Vagina (tissue), 2 donors: ENCODE results near the gene DLG2.

ENCODE experiments used
- POLR2AphosphoS5 ChIP-seq, 2 donors: sonication (generic); formaldehyde crosslinking; IDR thresholded peaks; one replicate each; pipeline ENCODE4 v1.9.0; 2017; ENCODE audit warnings: antibody characterized with exemption in 2 of 2, mild to moderate bottlenecking in 2 of 2, low read depth in 1 of 2; ENCODE audit not compliant: insufficient read depth in 1 of 2
- TF ChIP-seq, protein P1 (sequence below), 3 experiments: fragments of 450-650 bp in 2 of 3; fragments of 200-600 bp in 1 of 3; sonication (generic) in 1 of 3; IDR thresholded peaks; one replicate each; pipeline ENCODE4 v1.5.1; 2017 to 2019; ENCODE audit warnings: antibody characterized with exemption in 3 of 3, mild to moderate bottlenecking in 2 of 3, moderate library complexity in 2 of 3

DNA sequence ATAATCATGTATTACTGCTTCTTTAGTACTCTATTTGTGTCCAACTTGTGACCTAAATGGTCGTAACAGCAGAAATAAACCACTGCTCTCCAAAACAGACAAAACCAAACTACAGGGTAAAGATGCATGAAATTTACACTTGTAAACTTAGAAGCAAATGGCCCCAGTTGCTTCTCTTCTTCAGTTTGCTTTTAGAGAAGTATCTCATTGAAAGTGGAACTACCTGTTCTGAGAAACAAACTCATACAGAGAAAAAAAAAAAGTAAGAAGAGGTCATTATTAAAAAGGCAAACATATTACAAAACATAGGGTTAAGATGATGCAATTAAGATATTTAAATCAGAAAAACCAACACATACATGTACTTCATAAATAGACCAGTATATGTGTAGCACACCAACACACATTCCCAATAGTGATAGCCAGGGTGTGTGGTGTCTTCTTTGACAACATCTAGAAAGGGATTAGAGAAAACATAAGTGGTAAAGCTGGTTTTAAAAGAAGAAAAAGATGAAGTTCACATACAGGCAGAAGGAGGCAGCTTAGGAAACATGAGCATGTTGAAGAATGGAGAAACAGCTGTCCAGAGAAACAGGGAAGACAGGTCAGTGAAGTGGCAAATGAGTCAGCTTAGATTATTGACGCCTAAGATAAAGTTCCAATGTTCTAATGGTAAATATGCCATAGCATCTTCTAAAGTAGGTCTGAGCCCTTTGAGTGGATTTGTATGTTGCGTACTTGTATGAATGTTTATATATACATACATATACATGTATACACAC, 1496.3 kb downstream of the DLG2 start:
- TF ChIP-seq, protein P1, sequence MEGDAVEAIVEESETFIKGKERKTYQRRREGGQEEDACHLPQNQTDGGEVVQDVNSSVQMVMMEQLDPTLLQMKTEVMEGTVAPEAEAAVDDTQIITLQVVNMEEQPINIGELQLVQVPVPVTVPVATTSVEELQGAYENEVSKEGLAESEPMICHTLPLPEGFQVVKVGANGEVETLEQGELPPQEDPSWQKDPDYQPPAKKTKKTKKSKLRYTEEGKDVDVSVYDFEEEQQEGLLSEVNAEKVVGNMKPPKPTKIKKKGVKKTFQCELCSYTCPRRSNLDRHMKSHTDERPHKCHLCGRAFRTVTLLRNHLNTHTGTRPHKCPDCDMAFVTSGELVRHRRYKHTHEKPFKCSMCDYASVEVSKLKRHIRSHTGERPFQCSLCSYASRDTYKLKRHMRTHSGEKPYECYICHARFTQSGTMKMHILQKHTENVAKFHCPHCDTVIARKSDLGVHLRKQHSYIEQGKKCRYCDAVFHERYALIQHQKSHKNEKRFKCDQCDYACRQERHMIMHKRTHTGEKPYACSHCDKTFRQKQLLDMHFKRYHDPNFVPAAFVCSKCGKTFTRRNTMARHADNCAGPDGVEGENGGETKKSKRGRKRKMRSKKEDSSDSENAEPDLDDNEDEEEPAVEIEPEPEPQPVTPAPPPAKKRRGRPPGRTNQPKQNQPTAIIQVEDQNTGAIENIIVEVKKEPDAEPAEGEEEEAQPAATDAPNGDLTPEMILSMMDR (IDR thresholded peaks at IDR 0.05), result no peak
- TF ChIP-seq POLR2AphosphoS5 (IDR thresholded peaks at IDR 0.05; ENCODE audit: insufficient read depth in 1 of 2, low read depth in 1 of 2), result no peak
